HG03064 (cell line): Measurements from ENCODE around the gene NT5E.
A peak's percentile ranks its signal among the peaks of the same experiment; 100 is the strongest.

Experiments used
- ATAC-seq: cut with Tn5 transposase; IDR thresholded peaks from one replicate; pipeline ENCODE4 v1.9.1; 2021; ENCODE audit warnings: low read depth; ENCODE audit not compliant: unreplicated experiment

NT5E gene

GRCh38 chr6:85459224-85459901, 9.5 kb downstream of the NT5E start:
- no peak for ATAC-seq

- ATAC-seq = peak; percentile 36
Measured at GRCh38 chr6:85460154-85460920, 10.5 kb downstream of the NT5E start.

- ATAC-seq = peak; percentile 86
Measured at GRCh38 chr6:85460921-85461797, 11.3 kb downstream of the NT5E start.

GRCh38 chr6:85461798-85462170, 11.9 kb downstream of the NT5E start:
- no peak for ATAC-seq

GRCh38 chr6:85462673-85463072, 12.8 kb downstream of the NT5E start:
- ATAC-seq = no peak

- no peak for ATAC-seq
Measured at GRCh38 chr6:85463621-85464259, 13.9 kb downstream of the NT5E start.

- no peak for ATAC-seq
Measured at GRCh38 chr6:85464260-85464644, 14.4 kb downstream of the NT5E start.

GRCh38 chr6:85464722-85465150, 14.9 kb downstream of the NT5E start:
- no peak for ATAC-seq

- no peak for ATAC-seq
Measured at GRCh38 chr6:85465762-85466161, 15.9 kb downstream of the NT5E start.

- ATAC-seq = no peak
Measured at GRCh38 chr6:85468326-85468725, 18.4 kb downstream of the NT5E start.

- ATAC-seq = no peak
Measured at GRCh38 chr6:85469276-85470022, 19.6 kb downstream of the NT5E start.

GRCh38 chr6:85470023-85470410, 20.1 kb downstream of the NT5E start:
- ATAC-seq = no peak

- no peak for ATAC-seq
Measured at GRCh38 chr6:85472744-85473143, 22.9 kb downstream of the NT5E start.

GRCh38 chr6:85473748-85474147, 23.9 kb downstream of the NT5E start:
- ATAC-seq = no peak

GRCh38 chr6:85476532-85476931, 26.6 kb downstream of the NT5E start:
- no peak for ATAC-seq

GRCh38 chr6:85479208-85479607, 29.3 kb downstream of the NT5E start:
- no peak for ATAC-seq

- no peak for ATAC-seq
Measured at GRCh38 chr6:85482206-85482904, 32.5 kb downstream of the NT5E start.

- peak; percentile 93 for ATAC-seq
Measured at GRCh38 chr6:85482905-85483700, 33.2 kb downstream of the NT5E start.

GRCh38 chr6:85483846-85484245, 34.0 kb downstream of the NT5E start:
- ATAC-seq = no peak
